GM19455 (cell line): ENCODE measurements around the gene AP2A2.

Source experiments
- ATAC-seq: cut with Tn5 transposase; IDR thresholded peaks from one replicate; pipeline ENCODE4 v1.9.1; 2021; ENCODE audit not compliant: unreplicated experiment

The AP2A2 gene

DNA sequence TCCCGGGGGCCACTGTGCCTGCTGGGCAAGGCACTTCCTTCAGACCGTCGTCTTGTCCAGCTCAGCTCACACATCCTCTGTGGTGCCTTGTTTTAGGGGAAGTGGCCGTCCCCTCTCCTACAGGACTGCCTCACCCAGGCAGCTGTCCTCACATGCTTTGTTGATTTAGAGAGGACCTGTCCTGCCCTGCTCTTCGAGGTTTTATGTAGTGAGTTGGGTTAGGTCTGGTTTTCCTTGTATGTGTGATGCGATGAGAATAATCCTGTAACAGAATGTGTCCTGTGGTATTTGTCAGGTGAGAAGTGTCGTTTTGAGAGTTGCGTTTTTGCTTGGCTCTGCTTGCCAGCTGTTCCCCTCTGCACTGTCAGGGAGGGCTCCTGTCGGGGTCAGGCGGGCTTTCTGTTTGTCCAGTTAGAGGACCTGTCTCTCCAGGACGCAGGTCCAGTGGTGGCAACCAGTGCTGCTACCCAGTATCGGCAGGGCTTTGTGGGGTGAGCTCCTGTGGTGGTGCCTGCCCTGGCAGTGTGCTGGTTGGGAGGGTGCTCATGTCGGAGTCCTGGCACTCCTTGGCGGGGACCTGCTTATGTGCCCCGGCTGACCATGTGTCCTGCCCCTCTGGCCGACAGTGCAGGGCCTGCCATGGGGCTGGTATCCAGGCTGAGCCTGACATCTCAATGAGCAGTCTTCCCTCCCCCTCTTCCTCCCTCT is 69.5 kb downstream of the AP2A2 start:
- no peak for ATAC-seq

DNA sequence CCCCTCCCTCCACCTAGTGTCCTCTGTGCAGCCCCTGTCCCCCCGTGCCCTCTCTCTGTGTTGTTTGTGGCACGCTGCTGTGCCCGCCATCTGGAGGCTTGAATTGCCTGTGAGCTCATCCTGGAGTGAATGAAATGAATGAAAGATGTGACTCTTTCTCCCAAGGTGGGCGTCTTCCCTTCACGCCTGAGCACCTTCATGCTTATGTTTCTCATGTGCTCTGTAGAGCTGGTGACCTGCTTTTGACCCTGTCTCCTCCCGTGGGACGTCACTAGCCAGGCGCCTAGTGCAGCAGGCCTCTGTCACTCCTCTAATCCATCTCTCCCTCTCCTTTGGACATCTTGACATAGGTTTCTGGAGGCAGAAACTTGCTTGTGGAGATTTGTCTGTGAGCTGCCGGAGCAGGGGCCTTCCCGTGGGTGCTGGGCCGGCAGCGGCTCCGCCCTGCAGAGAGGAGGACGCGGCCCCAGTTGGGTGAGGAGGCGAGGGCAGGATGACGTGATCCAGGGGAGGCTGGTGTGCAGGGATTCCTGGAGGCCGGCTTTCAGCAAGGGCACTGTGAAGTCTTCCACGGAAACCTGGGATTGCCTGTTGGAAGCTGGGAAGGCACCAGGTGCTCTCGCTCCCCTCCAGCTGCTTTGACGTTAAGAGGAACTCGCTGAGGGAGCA is 70.2 kb downstream of the AP2A2 start:
- no peak for ATAC-seq

DNA sequence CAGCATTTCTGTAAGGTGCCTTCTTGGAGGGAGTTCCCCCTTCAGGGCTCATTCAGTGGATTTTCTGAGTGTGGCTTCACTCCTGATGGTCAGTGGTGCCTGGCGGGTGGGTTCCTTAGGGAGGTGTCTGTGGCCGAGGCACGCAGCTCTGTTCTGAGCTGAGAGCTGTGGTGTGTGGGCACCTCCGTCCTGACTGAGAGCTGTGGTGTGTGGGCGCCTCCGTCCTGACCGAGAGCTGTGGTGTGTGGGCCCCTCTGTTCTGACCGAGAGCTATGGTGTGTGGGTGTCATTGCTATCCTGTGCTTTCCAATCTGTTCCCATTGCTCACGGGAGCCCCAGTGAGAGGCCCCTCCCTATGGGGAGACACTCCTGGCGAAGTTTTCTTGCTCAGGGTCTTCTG is 71.0 kb downstream of the AP2A2 start:
- no peak for ATAC-seq

DNA sequence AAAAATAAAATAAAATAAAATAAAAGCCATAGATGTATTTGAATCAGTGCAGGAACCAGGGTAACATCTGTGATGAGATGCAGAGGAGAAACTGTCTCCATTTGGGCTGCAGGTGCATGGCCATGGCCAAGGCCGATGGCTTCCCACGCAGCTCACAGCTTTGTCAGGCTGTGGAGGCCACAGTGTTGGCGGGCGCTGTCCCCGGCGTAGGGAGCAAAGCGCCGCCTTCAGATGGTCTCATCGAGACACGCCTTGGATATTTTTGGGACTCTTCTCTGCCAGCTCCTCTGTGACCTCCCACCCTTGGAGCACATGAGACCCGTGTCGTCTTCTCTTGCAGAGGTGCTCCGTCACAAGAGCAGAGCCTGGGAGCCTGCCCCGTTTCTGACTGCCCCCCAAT is 72.2 kb downstream of the AP2A2 start:
- ATAC-seq = no peak

DNA sequence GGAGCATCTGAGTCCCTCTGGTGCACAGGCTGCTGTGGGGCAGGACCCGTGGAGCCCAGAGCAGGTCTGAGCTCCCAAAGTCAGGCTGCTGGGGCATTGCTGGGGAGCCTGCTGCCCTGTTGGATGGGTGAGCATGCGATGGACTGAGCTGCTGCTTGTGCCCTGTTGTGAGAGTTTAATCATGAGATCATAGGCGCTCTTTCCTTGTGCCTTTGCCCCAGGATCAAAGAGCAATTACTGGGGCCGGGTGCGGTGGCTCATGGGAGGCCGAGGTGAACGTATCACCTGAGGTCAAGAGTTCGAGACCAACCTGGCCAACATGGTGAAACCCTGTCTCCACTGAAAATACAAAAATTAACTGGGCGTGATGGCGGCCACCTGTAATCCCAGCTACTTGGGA is 73.3 kb downstream of the AP2A2 start:
- no peak for ATAC-seq

DNA sequence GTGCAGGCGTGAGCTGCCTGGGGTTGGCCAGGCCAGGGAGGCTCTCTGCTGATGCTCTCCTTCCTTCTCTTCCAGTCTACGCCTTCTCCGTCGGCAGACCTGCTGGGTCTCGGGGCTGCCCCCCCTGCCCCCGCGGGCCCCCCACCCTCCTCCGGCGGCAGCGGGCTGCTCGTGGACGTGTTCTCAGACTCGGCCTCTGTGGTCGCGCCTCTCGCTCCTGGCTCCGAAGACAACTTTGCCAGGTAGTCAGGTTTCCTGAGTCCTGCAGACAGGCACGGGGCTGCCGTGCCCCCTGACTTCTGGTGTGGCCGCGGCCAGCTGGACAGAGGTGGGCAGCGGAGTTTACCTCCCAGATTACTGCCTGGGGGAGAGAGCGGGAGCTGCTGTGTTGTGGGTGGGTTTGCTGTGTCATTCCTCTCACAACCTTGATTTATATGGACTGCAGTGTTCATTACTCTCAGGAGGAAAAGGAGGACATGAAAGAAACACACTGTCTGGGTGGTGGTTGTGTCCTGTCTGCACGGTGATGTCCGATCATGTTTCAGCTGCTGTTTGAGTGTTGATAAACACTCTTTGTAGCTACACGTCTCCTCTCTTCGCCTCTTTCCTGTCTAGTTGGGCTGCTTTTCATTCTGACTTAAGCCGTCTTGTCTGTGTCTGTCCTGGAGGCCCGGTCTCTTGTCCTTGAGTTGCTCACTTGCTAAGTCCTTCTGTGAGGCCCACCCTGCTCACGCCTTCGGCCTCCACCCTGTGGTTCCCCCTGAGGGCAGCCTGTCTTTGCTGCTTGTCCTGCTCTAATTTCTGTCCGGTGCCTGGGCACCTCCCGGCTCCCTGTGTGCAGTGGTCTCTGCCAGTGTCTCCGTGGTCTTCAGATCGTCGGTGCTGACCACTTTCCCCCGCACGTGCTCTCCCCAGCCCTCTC is 74.9 kb downstream of the AP2A2 start:
- no peak for ATAC-seq

DNA sequence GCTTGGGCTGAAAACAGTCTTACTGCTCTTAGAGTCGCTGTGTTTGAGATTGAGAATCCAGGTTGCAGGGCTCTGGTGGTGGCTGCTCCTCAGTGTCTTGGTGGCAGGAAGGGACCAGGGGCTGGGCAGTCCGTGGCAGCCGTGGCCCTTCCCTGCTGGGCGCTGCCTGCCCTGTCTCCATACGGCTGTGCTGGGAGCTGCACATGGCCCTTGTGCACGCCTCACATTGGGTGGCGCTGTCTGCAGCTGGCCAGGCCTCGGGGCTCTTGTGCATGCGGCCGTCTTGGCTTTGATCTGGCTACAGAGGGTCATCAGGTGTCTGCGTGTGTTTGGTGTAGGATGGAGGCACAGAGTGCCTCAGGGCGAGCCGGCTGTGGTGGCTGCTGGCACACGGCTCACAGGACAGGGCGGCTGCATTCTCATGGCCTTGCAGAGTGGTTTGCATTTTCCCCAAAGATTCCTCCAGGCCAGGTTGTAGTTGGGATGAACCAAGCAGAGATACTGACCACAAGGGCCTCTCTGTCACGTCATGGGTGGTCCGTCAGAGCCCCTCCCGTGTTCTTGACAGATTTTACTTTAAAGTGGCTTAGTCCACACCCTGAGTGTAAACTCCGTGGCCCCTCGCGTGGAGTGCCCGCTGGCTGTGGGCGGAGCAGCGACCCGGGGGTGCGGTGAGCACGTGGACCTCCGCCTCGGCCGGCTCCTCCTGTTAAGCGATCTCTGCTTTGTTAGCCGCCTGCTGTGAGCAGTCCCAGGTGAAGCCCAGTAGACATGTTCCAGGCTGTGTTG is 76.1 kb downstream of the AP2A2 start:
- ATAC-seq = no peak

DNA sequence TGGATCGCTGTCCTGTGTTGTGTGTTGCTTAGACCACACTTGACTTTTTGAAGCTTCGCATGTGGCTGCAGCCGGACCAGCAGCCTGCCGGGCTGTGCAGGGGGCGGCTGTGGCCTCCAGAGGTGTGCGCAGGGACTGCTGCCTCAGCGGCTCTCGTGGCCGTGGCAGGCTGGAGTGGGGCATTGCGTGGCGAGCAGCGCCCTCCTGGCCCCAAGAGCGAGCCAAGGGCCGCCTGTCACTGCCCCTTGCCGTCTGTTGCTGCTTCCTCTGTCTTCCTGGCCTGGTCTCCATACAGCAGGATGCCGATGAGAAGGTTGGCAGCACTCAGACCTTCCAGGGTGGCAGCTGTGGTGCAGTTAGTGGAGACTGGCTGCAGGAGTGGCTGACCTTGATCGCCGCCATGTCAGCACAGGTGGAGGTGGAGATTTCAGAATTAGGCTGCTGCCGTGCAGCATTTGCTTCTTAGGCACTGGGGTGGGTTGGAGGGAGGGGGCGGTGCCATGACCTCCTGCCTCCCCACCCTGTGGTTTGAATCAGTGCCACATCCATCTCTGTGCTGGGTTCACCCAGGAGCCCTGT is 76.8 kb downstream of the AP2A2 start:
- no peak for ATAC-seq

DNA sequence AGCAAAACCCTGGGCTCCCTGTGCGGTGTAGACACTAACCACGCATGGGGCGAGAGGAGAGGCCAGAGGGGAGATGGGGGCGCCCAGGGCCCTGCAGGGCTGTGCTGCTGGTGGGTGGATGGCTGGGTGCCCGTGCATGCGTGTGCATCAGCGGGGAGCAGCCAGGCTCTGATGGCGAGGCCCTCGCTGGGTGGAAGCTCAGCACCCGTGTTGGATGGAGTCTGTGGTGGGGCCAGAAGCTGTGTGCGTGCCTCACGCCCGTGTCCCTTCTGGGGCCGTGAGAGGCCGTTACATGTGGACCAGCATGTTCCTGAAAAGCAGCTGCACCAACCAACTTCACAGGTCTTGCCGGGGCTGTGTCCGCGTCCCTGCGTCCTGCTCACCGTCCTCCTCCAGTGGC is 77.5 kb downstream of the AP2A2 start:
- no peak for ATAC-seq

DNA sequence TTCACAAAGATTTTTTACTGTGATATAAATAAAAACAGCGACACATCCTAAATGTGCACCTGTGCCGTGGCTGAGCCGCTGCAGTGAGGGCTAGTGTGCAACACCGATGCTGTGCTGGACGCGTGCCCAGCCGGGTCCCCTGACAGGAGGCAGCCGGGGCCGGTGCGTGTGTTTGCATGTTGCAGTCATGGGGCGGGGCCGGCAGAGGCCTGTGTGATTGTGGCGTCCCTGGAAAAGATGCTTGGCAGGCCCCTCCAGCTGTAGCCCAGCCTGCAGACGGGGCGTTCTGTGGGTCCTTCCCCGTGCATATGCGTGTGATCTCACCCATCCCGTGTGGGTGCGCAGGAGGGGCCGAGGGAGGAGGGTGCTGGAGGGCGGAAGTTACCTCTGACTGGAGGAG is 80.3 kb downstream of the AP2A2 start:
- no peak for ATAC-seq

DNA sequence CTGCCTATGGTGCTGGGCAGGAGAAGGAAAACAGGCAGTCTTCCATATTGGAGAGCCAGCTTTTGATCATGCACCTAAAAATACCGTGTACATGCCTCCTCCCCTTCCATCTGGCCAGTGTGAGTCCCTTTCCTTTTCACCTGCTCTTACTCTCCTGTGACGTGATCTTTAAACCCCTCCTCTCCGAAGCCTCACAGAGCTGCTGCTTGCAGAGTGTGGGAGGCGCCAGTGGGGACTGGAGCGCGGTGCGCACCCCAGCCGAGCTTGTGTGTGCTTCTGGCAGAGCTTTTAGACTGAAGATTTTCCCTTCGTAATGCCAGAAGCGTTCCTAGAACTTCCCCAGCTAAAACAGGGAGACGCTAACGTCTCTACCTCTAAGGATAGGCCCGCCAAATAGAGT is 81.1 kb downstream of the AP2A2 start:
- no peak for ATAC-seq

DNA sequence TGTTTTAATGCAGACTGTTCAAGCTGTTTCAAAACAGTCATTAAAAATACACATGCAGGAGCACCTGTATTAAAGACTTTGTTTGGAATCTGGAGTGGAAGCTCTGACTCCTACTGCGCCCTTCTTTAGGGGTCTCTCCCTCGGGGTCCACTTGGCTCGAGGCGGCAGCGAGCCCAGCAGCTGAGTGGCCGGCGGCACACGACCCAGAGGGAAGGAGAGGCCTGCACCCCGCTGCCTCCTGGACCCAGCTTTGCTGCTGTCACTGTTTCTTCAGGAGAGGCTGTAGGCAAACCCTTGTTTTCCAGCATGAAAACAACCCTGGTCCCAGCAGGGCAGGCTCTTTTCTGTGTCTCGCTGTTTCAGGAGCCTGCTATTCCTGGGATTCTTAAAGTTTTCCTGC is 81.6 kb downstream of the AP2A2 start:
- ATAC-seq = no peak

DNA sequence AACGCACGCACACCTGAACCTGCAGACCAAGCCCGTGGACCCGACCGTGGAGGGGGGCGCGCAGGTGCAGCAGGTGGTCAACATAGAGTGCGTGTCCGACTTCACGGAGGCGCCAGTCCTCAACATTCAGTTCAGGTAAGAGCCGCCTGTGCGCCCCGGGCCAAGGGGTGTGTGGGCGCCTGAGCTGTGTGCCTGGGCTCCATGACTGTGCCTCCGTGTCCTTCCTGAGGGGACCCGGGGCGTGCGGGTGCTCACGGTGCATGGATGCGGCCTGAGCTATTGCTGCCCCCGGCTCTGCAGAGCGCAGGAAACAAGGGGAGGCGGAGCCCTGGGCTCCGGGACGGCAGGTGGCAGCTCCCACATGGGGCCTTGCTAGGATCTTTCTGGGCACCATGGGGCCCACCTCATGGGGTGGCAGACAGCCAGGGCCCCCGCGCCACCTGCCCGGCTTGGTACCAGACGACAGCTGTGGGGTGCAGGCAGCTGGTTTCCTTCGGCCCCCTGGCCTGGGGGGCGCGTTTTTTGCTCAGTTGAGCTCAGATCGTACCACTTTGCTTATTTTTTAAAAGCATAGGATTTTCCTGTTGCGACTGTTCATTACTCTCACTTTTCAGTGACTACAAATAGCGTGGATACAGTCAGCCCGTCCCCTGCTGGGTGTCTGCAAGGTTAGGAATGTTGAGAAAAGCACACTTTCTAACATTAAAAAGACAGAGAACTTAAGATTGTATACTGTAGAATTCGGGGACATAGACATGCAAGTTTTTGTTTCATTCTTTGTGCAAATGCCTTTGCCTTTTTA is 82.5 kb downstream of the AP2A2 start:
- no peak for ATAC-seq

DNA sequence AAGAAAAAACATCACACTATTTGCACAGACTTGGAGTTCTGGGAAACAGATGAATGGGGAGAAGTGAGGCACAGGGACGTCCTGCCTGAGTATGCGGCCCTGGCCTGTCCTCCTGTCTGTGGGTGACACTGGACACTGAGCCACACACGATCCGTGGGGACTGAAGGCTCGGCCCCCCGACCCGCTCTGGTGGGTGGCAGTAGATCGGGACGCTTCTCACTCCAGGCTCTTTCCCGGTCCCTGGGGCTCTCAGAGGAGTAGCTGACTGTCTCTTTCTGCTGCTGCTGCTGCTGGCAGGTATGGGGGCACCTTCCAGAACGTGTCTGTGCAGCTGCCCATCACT is 83.1 kb downstream of the AP2A2 start:
- no peak for ATAC-seq

DNA sequence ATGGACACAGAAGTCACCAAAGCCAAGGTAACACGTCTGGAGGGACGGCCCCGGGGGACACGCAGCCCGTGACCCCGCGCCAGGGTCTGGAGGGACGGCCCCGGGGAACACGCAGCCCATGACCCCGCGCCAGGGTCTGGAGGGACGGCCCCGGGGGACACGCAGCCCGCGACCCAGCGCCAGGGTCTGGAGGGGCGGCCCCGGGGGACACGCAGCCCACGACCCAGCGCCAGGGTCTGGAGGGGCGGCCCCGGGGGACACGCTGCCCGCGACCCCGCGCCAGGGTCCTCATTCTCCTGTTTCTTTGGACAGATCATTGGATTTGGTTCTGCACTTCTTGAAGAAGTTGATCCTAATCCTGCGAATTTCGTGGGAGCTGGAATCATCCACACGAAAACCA is 83.7 kb downstream of the AP2A2 start:
- no peak for ATAC-seq

DNA sequence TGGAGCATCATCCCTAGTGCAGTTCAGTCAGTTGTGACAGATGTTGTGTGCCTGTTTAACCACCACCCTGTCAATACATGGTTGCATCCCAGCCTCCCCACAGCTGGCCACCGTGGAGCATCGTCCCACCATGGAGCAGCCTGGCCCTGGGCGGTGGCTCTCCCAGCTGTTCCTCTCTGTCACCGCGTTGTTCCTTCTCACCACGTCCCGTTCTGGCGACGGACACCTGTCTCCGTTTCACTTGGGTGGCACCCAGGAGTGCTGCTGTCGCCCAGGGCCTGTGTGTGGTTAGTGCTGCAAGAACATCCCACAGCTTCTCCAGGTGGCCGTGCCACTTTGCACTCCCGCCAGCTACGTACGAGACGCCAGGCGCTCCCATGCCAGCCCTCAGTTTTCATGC is 84.3 kb downstream of the AP2A2 start:
- ATAC-seq = no peak

DNA sequence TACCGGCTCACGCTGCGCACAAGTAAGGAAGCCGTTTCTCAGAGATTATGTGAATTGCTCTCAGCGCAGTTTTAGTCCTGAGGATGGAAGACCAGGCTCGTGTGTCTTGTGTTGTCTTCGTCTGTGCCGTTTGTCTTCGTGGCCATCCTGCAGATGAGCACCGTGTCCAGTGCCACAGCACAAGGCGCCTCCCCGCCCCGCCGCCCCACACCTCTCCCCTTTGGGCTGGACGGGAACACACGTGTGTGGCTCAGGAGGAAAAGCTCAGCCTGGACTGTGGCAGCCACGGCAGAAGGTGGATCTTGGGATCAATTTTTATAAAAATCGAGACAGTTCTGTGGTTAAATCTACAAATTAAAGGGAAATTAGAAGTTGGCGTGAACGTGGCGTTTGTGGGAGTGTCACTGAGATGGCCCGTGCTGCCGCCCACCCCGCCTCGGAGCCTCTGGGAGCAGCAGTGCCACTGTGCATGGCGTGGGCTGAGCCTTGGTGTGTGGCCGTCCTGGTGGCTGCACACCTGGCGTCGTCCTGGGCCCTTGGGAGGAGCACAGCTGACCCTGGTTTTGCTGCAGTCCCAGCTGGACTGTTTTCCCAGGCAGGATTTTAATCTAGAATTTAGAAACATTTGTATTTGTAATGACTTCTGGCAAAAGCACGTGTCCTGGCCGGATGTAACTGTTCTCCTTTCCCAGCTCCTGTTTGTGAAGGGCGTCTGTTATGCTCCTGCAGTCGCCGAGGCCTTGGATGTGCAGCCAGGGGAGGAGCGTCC is 85.1 kb downstream of the AP2A2 start:
- ATAC-seq = no peak

DNA sequence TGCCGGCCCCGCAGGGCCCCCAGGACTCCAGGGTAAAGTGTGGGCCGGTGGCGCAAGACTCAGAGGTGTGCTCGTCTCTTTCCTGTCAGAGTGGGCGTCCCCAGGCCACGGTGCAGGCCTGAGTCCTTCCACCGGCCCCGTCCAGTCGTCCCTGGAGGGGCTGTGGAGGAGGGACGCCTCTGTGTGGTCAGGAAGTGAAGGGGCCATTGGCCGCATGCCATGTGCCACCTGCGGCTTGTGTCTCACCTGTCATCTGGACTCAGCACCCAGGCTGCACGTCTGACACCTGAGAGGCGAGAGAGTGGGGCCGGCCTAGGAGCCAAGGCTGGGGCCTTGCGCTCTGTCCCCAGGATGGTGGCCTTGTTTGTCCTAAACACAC is 85.6 kb downstream of the AP2A2 start:
- no peak for ATAC-seq

DNA sequence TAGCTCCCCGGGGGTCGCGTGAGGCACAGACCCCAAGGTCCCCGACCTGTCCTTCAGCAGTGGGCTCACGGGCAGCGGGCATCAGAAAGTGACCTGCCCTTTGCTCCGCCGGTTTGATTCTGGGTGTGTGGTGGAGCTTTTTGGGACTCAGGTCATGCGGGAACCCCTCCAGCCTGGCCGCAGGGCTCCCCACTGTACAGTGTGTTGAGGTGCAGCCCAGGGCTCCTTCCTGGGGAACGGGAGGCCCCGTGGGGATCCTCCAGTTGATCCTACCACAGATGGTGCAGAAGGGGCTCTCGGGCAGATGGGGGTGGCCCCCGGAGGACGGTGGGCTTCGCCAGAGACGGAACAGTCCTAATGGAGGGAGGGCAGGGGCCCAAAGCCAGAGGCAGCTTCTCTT is 86.6 kb downstream of the AP2A2 start:
- ATAC-seq = no peak
